Measurements from ENCODE around the gene STK25.

DNA sequence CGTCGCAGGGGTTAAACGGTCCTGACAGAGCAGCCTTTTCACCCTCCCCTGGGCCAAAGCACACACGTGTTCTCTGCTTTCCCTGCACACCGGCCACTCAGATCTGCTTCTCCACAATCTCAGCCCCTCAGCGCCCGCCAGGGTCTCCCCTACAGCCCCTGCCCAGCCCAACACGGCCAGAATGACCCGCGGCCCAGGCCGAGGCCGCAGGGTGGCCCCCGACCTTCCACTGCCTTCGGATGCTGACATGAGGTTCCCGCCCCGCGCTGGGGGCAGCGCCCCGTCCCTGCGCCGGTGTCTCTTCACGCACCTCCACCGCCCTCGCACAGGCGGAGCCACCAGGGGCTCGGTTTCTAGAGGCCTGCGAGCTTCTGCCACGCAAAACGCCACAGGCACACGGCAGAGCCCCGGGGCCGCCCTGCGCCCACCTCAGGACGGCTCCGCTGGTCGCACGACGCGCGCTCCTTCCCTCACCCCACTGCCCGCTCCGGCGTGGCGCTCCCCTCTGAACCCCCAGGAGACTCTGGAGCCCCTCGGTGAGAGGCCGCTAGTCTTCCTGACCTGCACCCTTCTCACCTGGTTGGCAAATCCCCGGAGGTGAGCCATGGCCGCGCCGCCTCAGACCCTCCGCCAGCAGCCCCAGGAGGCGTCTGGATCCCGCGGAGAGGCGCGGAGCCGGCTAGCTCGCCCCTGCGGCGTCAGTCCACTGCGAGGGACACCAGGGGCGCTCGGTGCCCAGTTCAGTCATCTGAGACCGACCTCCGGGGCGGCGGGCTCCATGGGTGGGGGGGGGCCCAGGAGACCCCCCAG is 749 bp downstream of the STK25 start:
- TF ChIP-seq, protein P1, sequence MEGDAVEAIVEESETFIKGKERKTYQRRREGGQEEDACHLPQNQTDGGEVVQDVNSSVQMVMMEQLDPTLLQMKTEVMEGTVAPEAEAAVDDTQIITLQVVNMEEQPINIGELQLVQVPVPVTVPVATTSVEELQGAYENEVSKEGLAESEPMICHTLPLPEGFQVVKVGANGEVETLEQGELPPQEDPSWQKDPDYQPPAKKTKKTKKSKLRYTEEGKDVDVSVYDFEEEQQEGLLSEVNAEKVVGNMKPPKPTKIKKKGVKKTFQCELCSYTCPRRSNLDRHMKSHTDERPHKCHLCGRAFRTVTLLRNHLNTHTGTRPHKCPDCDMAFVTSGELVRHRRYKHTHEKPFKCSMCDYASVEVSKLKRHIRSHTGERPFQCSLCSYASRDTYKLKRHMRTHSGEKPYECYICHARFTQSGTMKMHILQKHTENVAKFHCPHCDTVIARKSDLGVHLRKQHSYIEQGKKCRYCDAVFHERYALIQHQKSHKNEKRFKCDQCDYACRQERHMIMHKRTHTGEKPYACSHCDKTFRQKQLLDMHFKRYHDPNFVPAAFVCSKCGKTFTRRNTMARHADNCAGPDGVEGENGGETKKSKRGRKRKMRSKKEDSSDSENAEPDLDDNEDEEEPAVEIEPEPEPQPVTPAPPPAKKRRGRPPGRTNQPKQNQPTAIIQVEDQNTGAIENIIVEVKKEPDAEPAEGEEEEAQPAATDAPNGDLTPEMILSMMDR (IDR thresholded peaks at IDR 0.05; ENCODE audit: low read length), result 0 out of 2 replicates have a peak, but pooled peaks have one; percentile 4
- no peak for TF ChIP-seq EZH2 (optimal IDR thresholded peaks at IDR 0.05; ENCODE audit: low read depth, low read length)
